ENCODE data around the gene FLNC. TPM values are rescaled to one million over a fixed set of nuclear protein-coding genes. Genes with fewer than 3 reads are reported as not detected.

Gene FLNC
- total RNA-seq, 1 experiment from 2014 or later = 10.2 TPM

GRCh38 chr7:128852537-128853254 is 22.5 kb downstream of the FLNC start:
- H3K4me1 ChIP-seq (ENCODE audit: control insufficient read depth, insufficient read depth, low read length) = no peaks in the 10 kb centered on the region
- CTCF ChIA-PET = no interaction called here
- POLR2A ChIA-PET = no interaction called here
- no peak overlapping the region for H3K4me3 ChIP-seq (ENCODE audit: low read depth in 2 of 2, low read length in 2 of 2)
- no TSS peak for BruUV-seq (replicated peaks)
- no peaks in the 10 kb centered on the region for H3K27me3 ChIP-seq (ENCODE audit: control insufficient read depth, insufficient read depth, low read length)
- DNase-seq (ENCODE audit: low read depth, low spot score) (no peak), ATAC-seq (no peak)
- intact Hi-C loops (cut with micrococcal nuclease; ENCODE audit: unreplicated experiment) = no loop called here
- H3K27ac ChIP-seq (ENCODE audit: low read length) = no peak overlapping the region
- no peaks in the 10 kb centered on the region for H3K36me3 ChIP-seq (ENCODE audit: control insufficient read depth, insufficient read depth, low read length)
- no peaks in the 10 kb centered on the region for H3K9me3 ChIP-seq (ENCODE audit: control insufficient read depth, insufficient read depth, low read depth, low read length)
- no peak for TF ChIP-seq REST (IDR thresholded peaks at IDR 0.05; ENCODE audit: insufficient read depth in 1 of 2, low read depth in 2 of 2, low read length in 1 of 2)
- no peak for TF ChIP-seq CTCF (IDR thresholded peaks at IDR 0.05)
- TF ChIP-seq POLR2AphosphoS5 (IDR thresholded peaks at IDR 0.05; ENCODE audit: low read depth, low read length) = no peak
- no peak for TF ChIP-seq SIN3A (IDR thresholded peaks at IDR 0.05; ENCODE audit: borderline replicate concordance, insufficient read depth, low read depth, low read length)
- no peak for TF ChIP-seq TCF7L2 (IDR thresholded peaks at IDR 0.05; ENCODE audit: low read depth, low read length)
- in situ Hi-C loops (cut with HindIII; ENCODE audit: low pct_unique_long_range_greater_than_20kb, low sequenced_read_pairs) = no loop called here

- DNase-seq (ENCODE audit: low read depth, low spot score) (no peak), ATAC-seq (no peak)
- intact Hi-C loops (cut with micrococcal nuclease; ENCODE audit: unreplicated experiment) (no loop called here), in situ Hi-C loops (cut with HindIII; ENCODE audit: low pct_unique_long_range_greater_than_20kb, low sequenced_read_pairs) (no loop called here)
- H3K4me3 ChIP-seq (ENCODE audit: low read depth in 2 of 2, low read length in 2 of 2) = no peak overlapping the region
- BruUV-seq (replicated peaks) = no TSS peak
- ChIA-PET CTCF (no interaction called here), POLR2A (no interaction called here)
- TF ChIP-seq TCF7L2 (IDR thresholded peaks at IDR 0.05; ENCODE audit: low read depth, low read length) (no peak), CTCF (IDR thresholded peaks at IDR 0.05) (no peak), POLR2AphosphoS5 (IDR thresholded peaks at IDR 0.05; ENCODE audit: low read depth, low read length) (no peak), REST (IDR thresholded peaks at IDR 0.05; ENCODE audit: insufficient read depth in 1 of 2, low read depth in 2 of 2, low read length in 1 of 2) (no peak), SIN3A (IDR thresholded peaks at IDR 0.05; ENCODE audit: borderline replicate concordance, insufficient read depth, low read depth, low read length) (no peak)
- H3K9me3 ChIP-seq (ENCODE audit: control insufficient read depth, insufficient read depth, low read depth, low read length) = no peaks in the 10 kb centered on the region
- H3K27ac ChIP-seq (ENCODE audit: low read length) = no peak overlapping the region
- H3K36me3 ChIP-seq (ENCODE audit: control insufficient read depth, insufficient read depth, low read length) = no peaks in the 10 kb centered on the region
- H3K4me1 ChIP-seq (ENCODE audit: control insufficient read depth, insufficient read depth, low read length) = no peaks in the 10 kb centered on the region
- no peaks in the 10 kb centered on the region for H3K27me3 ChIP-seq (ENCODE audit: control insufficient read depth, insufficient read depth, low read length)
Observed at GRCh38 chr7:128853799-128854198, 23.6 kb downstream of the FLNC start.
